Measurements from ENCODE around the gene SMS.

DNA sequence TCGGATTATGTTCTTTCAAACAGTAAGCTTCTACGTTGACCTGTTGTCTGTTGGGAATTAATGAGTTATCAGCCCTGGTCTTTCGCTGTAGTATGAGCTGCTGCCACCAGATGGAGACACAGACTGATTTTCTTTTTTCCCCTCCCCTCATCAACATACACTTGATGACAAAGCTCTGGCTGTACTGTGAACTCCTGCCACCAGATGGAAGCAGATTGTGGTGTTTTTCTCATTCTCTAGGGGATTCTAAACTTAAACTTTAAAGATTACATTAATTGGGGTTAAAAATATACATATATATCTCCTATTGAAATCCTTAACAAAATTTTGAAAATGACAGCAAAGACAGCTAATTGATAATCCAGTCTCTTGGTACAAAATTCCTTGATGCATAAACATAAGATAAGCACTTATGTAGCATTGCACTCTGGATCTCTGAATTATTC lies 44.8 kb downstream of the SMS start:
- no peak for TF ChIP-seq EZH2 (IDR thresholded peaks at IDR 0.05; ENCODE audit: insufficient read depth, low read length)
- TF ChIP-seq, protein P1, sequence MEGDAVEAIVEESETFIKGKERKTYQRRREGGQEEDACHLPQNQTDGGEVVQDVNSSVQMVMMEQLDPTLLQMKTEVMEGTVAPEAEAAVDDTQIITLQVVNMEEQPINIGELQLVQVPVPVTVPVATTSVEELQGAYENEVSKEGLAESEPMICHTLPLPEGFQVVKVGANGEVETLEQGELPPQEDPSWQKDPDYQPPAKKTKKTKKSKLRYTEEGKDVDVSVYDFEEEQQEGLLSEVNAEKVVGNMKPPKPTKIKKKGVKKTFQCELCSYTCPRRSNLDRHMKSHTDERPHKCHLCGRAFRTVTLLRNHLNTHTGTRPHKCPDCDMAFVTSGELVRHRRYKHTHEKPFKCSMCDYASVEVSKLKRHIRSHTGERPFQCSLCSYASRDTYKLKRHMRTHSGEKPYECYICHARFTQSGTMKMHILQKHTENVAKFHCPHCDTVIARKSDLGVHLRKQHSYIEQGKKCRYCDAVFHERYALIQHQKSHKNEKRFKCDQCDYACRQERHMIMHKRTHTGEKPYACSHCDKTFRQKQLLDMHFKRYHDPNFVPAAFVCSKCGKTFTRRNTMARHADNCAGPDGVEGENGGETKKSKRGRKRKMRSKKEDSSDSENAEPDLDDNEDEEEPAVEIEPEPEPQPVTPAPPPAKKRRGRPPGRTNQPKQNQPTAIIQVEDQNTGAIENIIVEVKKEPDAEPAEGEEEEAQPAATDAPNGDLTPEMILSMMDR (IDR thresholded peaks at IDR 0.05; ENCODE audit: insufficient read depth, low read depth, low read length) = peak; percentile 96

All from astrocyte (in vitro differentiated cells and primary cell).